ENCODE measurements around the gene IMPDH2. TPM values are rescaled to one million over a fixed set of nuclear protein-coding genes. Genes with fewer than 3 reads are reported as not detected.
A peak's percentile ranks its signal among the peaks of the same experiment; 100 is the strongest.

The IMPDH2 gene
- total RNA-seq, 2 donors from 2014 or later = 180 to 195 TPM

- Histone ChIP-seq H3K4me3 (ENCODE audit: low read length) (peak overlapping the region; percentile 82), H3K9me3 (ENCODE audit: control insufficient read depth, low read length) (no peaks in the 10 kb centered on the region), H3K9ac (ENCODE audit: extremely low read depth, low read length, poor library complexity, severe bottlenecking) (peak overlapping the region; percentile 41), H3K36me3 (ENCODE audit: control insufficient read depth, insufficient read depth, low read length) (no peaks in the 10 kb centered on the region), H3K4me1 (ENCODE audit: control insufficient read depth, insufficient read depth, low read length) (no peaks in the 10 kb centered on the region), H3K27me3 (ENCODE audit: control insufficient read depth, insufficient read depth, low read length, poor library complexity, severe bottlenecking) (peaks cover 32% of the 10 kb centered on the region), H3K27ac (ENCODE audit: low read depth, low read length) (peak overlapping the region; percentile 16)
- no peak for TF ChIP-seq CTCF (conservative IDR thresholded peaks at IDR 0.05)
- H3K9me3 Mint-ChIP-seq = no peaks in the 10 kb centered on the region
- peak; percentile 84 for DNase-seq
- H3K27me3 Mint-ChIP-seq (ENCODE audit: insufficient read depth) = peaks cover 39% of the 10 kb centered on the region
- H3K4me1 Mint-ChIP-seq = peaks cover 12% of the 10 kb centered on the region
- WGBS, 2 experiments (ENCODE audit: insufficient coverage in 1 of 2, insufficient read length in 1 of 2) = 14 to 17% methylated on average over 17 to 40 of the region's 40 CpGs
- H3K4me3 Mint-ChIP-seq = peak overlapping the region; percentile 72
- H3K36me3 Mint-ChIP-seq (ENCODE audit: low read depth) = peaks cover 6% of the 10 kb centered on the region
- no peak overlapping the region for H3K27ac Mint-ChIP-seq
These were observed 38.3 kb downstream of the IMPDH2 start for GRCh38 chr3:48990636-48991469.

GRCh38 chr3:48989796-48990635 lies 39.2 kb downstream of the IMPDH2 start, which contains the start of gene P4HTM:
Gene P4HTM (plus strand): TSS chr3:48990241. CDS start chr3:48990257, 16 bp downstream.
- H3K27ac ChIP-seq (ENCODE audit: low read depth, low read length) = peak within 1 kb of the TSS; percentile 88
- WGBS, 2 experiments (ENCODE audit: insufficient coverage in 1 of 2, insufficient read length in 1 of 2) = 3% methylated on average over 58 to 91 of the region's 91 CpGs
- H3K27me3 ChIP-seq (ENCODE audit: control insufficient read depth, insufficient read depth, low read length, poor library complexity, severe bottlenecking) = peaks cover 30% of the 10 kb centered on the region
- H3K4me3 ChIP-seq (ENCODE audit: low read length) = peak within 1 kb of the TSS; percentile 82
- Mint-ChIP-seq H3K36me3 (ENCODE audit: low read depth) (peaks cover 10% of the 10 kb centered on the region), H3K9me3 (no peaks in the 10 kb centered on the region), H3K4me1 (peaks cover 12% of the 10 kb centered on the region), H3K4me3 (peak within 1 kb of the TSS; percentile 72), H3K27ac (peak within 1 kb of the TSS; percentile 91), H3K27me3 (ENCODE audit: insufficient read depth) (peaks cover 32% of the 10 kb centered on the region)
- peaks cover 3% of the 10 kb centered on the region for H3K36me3 ChIP-seq (ENCODE audit: control insufficient read depth, insufficient read depth, low read length)
- H3K4me1 ChIP-seq (ENCODE audit: control insufficient read depth, insufficient read depth, low read length) = no peaks in the 10 kb centered on the region
- peak; percentile 94 for DNase-seq
- peak; percentile 43 for TF ChIP-seq CTCF (conservative IDR thresholded peaks at IDR 0.05)
- no peaks in the 10 kb centered on the region for H3K9me3 ChIP-seq (ENCODE audit: control insufficient read depth, low read length)
- H3K9ac ChIP-seq (ENCODE audit: extremely low read depth, low read length, poor library complexity, severe bottlenecking) = peak within 1 kb of the TSS; percentile 68

GRCh38 chr3:48989126-48989795 lies 39.9 kb downstream of the IMPDH2 start:
- Histone ChIP-seq H3K9ac (ENCODE audit: extremely low read depth, low read length, poor library complexity, severe bottlenecking) (peak overlapping the region; percentile 68), H3K27ac (ENCODE audit: low read depth, low read length) (peak overlapping the region; percentile 88), H3K4me3 (ENCODE audit: low read length) (peak overlapping the region; percentile 82), H3K4me1 (ENCODE audit: control insufficient read depth, insufficient read depth, low read length) (no peaks in the 10 kb centered on the region), H3K9me3 (ENCODE audit: control insufficient read depth, low read length) (no peaks in the 10 kb centered on the region), H3K36me3 (ENCODE audit: control insufficient read depth, insufficient read depth, low read length) (peaks cover 10% of the 10 kb centered on the region), H3K27me3 (ENCODE audit: control insufficient read depth, insufficient read depth, low read length, poor library complexity, severe bottlenecking) (peaks cover 27% of the 10 kb centered on the region)
- Mint-ChIP-seq H3K27me3 (ENCODE audit: insufficient read depth) (peaks cover 24% of the 10 kb centered on the region), H3K4me3 (peak overlapping the region; percentile 72), H3K36me3 (ENCODE audit: low read depth) (peaks cover 10% of the 10 kb centered on the region), H3K27ac (peak overlapping the region; percentile 91), H3K4me1 (peaks cover 12% of the 10 kb centered on the region), H3K9me3 (no peaks in the 10 kb centered on the region)
- no peak for TF ChIP-seq CTCF (conservative IDR thresholded peaks at IDR 0.05)
- WGBS, 2 experiments (ENCODE audit: insufficient coverage in 1 of 2, insufficient read length in 1 of 2) = 10 to 13% methylated on average over 7 to 21 of the region's 21 CpGs
- peak; percentile 65 for DNase-seq
